GM19452 (cell line): Measurements from ENCODE around the gene ME1.
A peak's percentile ranks its signal among the peaks of the same experiment; 100 is the strongest.
"Not testable (repeated sequence)": the region's sequence is repeated elsewhere in the genome, so short reads cannot be mapped to it uniquely, and the experiment has no call there.

Experiments used
- ATAC-seq: cut with Tn5 transposase; IDR thresholded peaks from one replicate; pipeline ENCODE4 v1.9.1; 2021; ENCODE audit not compliant: unreplicated experiment

ME1 gene

GRCh38 chr6:83192871-83193746 lies 237.7 kb downstream of the ME1 start, which contains the start of the genes PGM3 and RWDD2A:
TSS of gene PGM3 (minus strand) at chr6:83193265. CDS start at chr6:83191012, 2,253 bp downstream.
TSS of gene RWDD2A (plus strand) at chr6:83193357. CDS start at chr6:83194452, 1,095 bp downstream.
- peak; percentile 98 for ATAC-seq

GRCh38 chr6:83192456-83192855 lies 238.4 kb downstream of the ME1 start:
- ATAC-seq, result no peak

DNA sequence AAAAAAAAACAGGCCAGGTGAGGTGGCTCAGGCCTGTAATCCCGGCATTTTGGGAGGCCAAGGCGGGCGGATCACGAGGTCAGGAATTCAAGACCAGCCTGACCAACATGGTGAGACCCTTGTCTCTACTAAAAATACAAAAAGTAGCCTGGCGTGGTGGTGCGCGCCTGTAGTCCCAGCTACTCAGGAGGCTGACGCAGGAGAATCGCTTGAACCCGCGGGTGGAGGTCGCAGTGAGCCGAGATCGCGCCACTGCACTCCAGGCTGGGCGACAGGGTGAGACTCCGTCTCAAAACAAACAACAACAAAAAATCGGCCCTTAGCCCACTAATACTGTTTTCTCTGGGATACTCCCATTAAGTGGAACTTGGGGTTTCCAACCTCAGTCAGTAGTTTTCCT lies 238.9 kb downstream of the ME1 start:
- not testable (repeated sequence) for ATAC-seq

GRCh38 chr6:83190626-83191025 lies 240.2 kb downstream of the ME1 start:
- no peak for ATAC-seq

DNA sequence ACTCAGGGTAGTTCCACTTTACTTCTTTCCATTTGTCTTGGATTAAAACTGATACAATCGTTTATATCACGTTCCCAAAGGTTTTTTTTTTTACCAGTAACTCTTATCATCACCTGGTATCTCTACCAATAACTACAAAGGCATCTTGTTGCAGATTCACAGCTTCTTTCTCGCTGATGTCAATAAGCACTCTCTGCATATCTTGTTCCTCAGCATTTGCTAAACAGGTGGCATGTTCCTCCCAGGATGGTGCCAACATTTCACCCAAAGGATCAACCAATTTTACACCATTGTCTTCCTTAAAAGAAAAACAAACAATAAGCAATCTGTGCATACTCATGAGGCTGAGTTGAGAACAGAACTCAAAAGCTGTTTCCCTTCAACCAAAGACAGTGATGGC lies 242.3 kb downstream of the ME1 start:
- ATAC-seq, result no peak

GRCh38 chr6:83185096-83185495 lies 245.8 kb downstream of the ME1 start:
- no peak for ATAC-seq

- ATAC-seq, result no peak
Observed at GRCh38 chr6:83183082-83183828, 247.6 kb downstream of the ME1 start.

DNA sequence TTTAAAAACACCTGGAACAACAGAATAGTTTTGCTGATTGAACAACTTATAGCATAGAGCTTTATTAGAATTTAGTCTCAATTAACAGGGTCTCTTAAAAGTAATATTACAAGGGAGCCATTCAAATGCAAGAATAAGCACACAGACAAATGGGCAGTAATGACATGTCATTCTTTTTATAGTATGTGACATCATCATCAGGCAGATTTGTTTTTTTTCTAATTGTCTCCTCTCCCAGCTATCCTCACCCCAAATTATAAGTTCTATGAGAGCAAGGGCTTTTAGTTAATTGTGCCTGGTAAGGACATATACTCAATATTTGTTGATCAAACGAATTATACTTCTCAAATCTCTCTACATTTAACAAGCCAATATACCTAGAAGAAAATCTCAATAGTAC lies 248.7 kb downstream of the ME1 start:
- ATAC-seq, result no peak

DNA sequence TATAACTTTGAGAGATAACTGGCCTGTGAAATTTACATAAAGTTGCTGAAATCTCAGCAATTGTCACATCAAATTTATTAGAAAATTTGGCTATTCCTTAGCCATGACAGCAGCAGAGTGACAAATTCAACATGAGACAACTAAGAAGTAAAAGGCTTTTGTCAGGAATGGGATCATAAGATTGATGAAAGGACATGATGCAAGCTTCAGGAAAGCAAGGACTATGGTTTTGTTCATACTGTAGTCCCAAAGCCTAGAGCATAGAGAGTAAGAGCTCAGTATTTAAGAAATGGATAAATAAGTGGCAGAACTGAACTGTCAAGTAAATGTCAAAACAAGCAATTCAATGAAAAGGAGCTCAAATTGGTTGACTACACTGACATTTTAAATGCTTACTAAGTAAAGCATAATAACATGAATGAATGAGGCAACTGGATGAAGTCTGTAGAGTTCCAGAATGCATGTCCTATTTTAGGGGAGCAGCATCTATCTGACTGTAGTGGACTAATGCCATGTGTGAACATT lies 250.4 kb downstream of the ME1 start:
- ATAC-seq, result no peak

GRCh38 chr6:83176246-83176645 lies 254.6 kb downstream of the ME1 start:
- ATAC-seq, result no peak

- ATAC-seq, result no peak
Observed at GRCh38 chr6:83169511-83169910, 261.3 kb downstream of the ME1 start.

DNA sequence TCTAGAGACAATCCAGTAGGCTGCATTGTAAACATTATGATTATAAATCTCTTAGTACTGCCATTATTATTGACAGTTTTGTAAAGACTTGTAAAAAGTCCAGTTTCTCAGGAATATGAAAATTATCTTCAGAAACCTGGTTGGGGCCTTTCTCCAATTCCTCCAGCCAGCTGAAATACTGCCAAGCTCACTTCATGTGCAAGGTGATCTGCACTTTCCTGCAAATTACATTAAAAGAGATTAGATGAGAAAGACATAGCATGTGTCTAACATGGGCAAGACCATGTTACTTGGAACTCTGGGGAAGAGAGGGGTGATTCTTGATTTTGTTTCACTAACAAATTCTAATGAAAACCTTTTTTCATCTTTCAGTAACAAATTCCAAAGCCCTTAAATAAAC lies 261.7 kb downstream of the ME1 start:
- no peak for ATAC-seq

GRCh38 chr6:83168556-83168955 lies 262.3 kb downstream of the ME1 start:
- ATAC-seq, result no peak

- no peak for ATAC-seq
Observed at GRCh38 chr6:83167726-83168278, 263.0 kb downstream of the ME1 start.
